Progenitor cell of endocrine pancreas (in vitro differentiated cells): ENCODE results near the gene SUSD3. TPM values are rescaled to one million over a fixed set of nuclear protein-coding genes. Genes with fewer than 3 reads are reported as not detected.

Source experiments
- DNase-seq: peaks from one replicate; pipeline ENCODE4 v3.0.0; 2021; ENCODE audit warnings: low spot score; ENCODE audit not compliant: unreplicated experiment
- H3K27ac Mint-ChIP-seq: 2 replicates; pipeline ENCODE4 v1.8.0; 2021; ENCODE audit warnings: mild to moderate bottlenecking, moderate library complexity, mixed read lengths
- H3K27me3 Mint-ChIP-seq: 2 replicates; pipeline ENCODE4 v1.8.0; 2021; ENCODE audit warnings: mixed read lengths
- H3K36me3 Mint-ChIP-seq: 2 replicates; pipeline ENCODE4 v1.8.0; 2022; ENCODE audit warnings: mixed read lengths; ENCODE audit not compliant: insufficient read depth
- H3K4me1 Mint-ChIP-seq: 2 replicates; pipeline ENCODE4 v1.8.0; 2021; ENCODE audit warnings: low read depth, mixed read lengths
- H3K4me3 Mint-ChIP-seq: 2 replicates; pipeline ENCODE4 v1.8.0; 2021; ENCODE audit warnings: low read depth, mild to moderate bottlenecking, moderate library complexity, mixed read lengths
- H3K9me3 Mint-ChIP-seq: 2 replicates; pipeline ENCODE4 v1.8.0; 2021; ENCODE audit warnings: low read depth, mixed read lengths
- long read RNA-seq: library from polyadenylated mRNA; unstranded; transcript quantifications from one replicate; pipeline ENCODE4 v2.0.0, GENCODE V29; 2020
- total RNA-seq: library from RNA; stranded (reverse); gene quantifications from 2 replicates; pipeline ENCODE4 v1.2.1, GENCODE V29; 2021
- TF ChIP-seq, protein P1 (sequence below): fragments of 200-600 bp; sonication (generic); IDR thresholded peaks from one replicate; pipeline ENCODE4 v1.5.0; 2021; ENCODE audit warnings: antibody characterized with exemption, mild to moderate bottlenecking; ENCODE audit not compliant: unreplicated experiment

SUSD3 gene
- total RNA-seq = 0.43 and 1.2 TPM in 2 replicates
- long read RNA-seq = 0 reads

DNA sequence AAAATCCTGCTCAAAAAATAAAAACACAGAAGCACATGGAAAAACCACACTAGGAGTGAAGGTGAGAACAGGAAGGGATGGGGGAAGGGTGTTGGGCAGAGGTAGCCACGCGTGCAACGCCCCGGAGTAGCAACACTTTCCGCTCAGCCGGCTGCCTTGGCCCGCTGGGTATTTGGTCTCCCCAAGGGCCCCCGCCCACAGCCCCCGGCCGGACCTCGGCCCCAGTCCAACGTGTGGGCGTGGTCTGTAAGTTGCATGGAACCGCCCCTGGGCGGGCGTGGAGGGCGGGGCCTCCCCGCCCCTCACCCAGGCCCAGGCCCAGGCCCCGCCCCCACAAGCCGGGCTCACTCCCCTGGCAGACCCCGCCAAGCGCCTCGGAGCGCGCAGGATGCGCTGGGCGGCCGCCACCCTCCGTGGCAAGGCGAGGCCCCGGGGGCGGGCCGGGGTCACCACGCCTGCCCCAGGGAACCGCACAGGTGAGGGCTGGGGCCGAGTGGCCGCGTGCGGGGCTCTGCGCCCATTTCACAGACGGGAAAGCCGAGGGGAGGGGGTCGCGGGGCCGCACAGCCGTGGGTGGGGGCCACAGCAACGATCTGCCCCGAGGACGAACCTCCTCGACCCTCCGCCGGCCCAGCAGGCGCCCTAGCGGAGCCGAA lies at the start of gene SUSD3:
TSS of gene SUSD3 (plus strand) at position 347 of the 656 bp plus-strand sequence. CDS start at position 389, 42 bp downstream.
- Mint-ChIP-seq H3K4me1 (peaks cover 13% of the 10 kb centered on the region), H3K9me3 (no peaks in the 10 kb centered on the region), H3K36me3 (no peaks in the 10 kb centered on the region), H3K27ac (no peak within 1 kb of the TSS), H3K27me3 (peaks cover 29% of the 10 kb centered on the region), H3K4me3 (no peak within 1 kb of the TSS)
- peak; percentile 54 for DNase-seq
- TF ChIP-seq, protein P1, sequence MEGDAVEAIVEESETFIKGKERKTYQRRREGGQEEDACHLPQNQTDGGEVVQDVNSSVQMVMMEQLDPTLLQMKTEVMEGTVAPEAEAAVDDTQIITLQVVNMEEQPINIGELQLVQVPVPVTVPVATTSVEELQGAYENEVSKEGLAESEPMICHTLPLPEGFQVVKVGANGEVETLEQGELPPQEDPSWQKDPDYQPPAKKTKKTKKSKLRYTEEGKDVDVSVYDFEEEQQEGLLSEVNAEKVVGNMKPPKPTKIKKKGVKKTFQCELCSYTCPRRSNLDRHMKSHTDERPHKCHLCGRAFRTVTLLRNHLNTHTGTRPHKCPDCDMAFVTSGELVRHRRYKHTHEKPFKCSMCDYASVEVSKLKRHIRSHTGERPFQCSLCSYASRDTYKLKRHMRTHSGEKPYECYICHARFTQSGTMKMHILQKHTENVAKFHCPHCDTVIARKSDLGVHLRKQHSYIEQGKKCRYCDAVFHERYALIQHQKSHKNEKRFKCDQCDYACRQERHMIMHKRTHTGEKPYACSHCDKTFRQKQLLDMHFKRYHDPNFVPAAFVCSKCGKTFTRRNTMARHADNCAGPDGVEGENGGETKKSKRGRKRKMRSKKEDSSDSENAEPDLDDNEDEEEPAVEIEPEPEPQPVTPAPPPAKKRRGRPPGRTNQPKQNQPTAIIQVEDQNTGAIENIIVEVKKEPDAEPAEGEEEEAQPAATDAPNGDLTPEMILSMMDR = no peak

DNA sequence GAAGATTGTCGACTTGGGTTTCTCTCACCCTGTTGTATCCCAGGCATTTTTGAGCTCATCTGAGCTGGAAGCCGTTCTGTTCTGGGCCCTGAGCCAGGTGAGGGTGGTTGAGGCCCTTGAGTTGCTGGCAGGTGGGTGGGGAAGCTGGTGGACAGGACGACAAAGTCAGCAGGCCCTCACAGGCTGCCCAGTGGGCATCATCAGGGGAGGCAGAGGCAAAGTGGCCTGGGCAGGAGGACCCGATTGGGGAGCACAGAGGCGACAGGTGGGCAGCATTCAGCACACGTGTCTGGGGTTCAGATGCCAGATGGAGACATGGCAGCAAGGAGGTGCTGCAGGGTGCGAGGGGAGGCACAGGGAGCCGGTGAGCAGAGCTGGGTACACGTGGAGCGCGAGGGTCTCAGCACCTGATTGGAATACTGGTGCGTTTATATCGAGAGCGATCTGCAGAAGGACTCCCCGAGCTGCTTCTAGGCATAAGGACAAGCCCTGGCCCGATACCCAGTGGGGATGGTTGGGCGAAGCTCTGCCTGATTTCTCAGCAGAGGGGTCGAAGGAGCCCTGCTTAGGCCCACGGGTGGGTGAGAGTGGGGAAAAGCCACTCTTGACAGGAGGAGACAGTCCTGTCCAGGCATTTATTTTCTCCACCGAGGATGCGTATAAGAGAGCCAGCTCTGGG lies 49.0 kb upstream of the SUSD3 start:
- no peak for DNase-seq
- Mint-ChIP-seq H3K36me3 (peaks cover 7% of the 10 kb centered on the region), H3K4me3 (no peak overlapping the region), H3K9me3 (no peaks in the 10 kb centered on the region), H3K27ac (no peak overlapping the region), H3K4me1 (no peaks in the 10 kb centered on the region), H3K27me3 (no peaks in the 10 kb centered on the region)
- TF ChIP-seq, protein P1 = no peak

DNA sequence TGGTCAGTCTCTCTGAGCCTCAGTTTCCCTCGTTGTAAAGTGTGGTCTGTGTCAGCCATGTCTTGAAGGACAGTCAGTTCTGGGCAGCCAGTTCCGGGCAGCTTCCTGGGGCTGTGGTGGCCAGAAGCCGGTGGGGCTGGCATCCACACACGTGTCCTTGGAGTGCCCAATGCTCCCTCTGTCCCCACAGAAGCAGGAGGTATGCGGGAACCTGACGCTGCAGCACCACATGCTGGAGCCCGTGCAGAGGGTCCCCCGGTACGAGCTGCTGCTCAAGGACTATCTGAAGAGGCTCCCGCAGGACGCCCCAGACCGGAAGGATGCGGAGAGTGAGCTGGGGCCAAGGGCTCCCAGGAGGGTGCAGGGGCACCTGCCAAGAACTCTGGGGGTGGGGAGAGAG lies 48.4 kb upstream of the SUSD3 start:
- no peak for DNase-seq
- no peak overlapping the region for H3K27ac Mint-ChIP-seq
- H3K4me3 Mint-ChIP-seq = no peak overlapping the region
- H3K27me3 Mint-ChIP-seq = no peaks in the 10 kb centered on the region
- H3K36me3 Mint-ChIP-seq = peaks cover 7% of the 10 kb centered on the region
- no peaks in the 10 kb centered on the region for H3K4me1 Mint-ChIP-seq
- no peaks in the 10 kb centered on the region for H3K9me3 Mint-ChIP-seq
- TF ChIP-seq, protein P1 = no peak

DNA sequence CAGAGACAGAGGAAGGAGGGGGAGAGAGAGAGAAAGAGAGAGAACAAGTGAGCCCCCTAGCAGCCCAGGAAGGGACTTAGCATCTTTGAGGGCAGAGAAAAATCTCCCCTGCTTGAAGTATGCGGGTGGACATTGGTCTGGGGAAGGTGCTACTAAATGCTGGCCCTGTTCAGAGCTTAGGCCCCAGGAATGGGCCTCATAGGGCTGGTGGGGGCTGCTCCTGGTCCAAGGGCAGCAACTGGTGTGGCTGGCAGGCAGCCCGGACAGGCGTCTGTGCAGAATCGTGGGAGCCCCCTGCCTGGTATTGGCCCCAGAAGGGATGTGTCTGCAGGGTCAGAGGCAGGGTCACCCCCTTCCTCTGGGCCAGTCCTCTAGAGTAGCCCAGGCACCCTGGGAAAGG lies 47.8 kb upstream of the SUSD3 start:
- no peaks in the 10 kb centered on the region for H3K9me3 Mint-ChIP-seq
- H3K27ac Mint-ChIP-seq = no peak overlapping the region
- no peak overlapping the region for H3K4me3 Mint-ChIP-seq
- no peaks in the 10 kb centered on the region for H3K27me3 Mint-ChIP-seq
- no peaks in the 10 kb centered on the region for H3K4me1 Mint-ChIP-seq
- no peak for DNase-seq
- TF ChIP-seq, protein P1 = no peak
- H3K36me3 Mint-ChIP-seq = peaks cover 7% of the 10 kb centered on the region

DNA sequence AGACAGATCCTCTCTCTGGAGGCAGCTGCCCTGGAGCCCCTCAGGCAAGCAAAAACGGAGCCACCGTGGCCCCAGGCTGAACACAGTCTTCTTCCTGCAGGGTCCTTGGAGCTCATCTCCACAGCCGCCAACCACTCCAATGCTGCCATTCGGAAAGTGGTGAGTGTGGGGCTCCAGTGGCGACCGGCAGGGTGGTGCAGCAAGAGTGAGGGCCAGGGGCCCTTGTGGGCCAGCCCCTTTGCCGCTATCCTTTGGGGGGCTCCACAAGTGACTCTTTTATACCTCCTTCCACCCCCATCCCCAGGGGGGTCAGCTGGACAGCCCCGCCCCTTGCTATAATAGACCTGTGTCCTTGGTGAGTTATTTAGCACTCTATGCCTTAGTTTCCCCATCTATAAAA lies 47.4 kb upstream of the SUSD3 start:
- Mint-ChIP-seq H3K27ac (no peak overlapping the region), H3K9me3 (no peaks in the 10 kb centered on the region), H3K36me3 (peaks cover 6% of the 10 kb centered on the region), H3K27me3 (no peaks in the 10 kb centered on the region), H3K4me1 (no peaks in the 10 kb centered on the region), H3K4me3 (no peak overlapping the region)
- DNase-seq = no peak
- TF ChIP-seq, protein P1 = no peak
